Ascending aorta (tissue), 2 donors: ENCODE measurements around the gene TSPAN11. TPM values are rescaled to one million over a fixed set of nuclear protein-coding genes. Genes with fewer than 3 reads are reported as not detected.
A peak's percentile ranks its signal among the peaks of the same experiment; 100 is the strongest.

ENCODE experiments used
- DNase-seq, 2 donors: peaks; one replicate each; pipeline ENCODE4 v3.0.0-alpha.2; 2019; ENCODE audit warnings: low spot score in 2 of 2
- H3K27ac ChIP-seq, 2 donors: fragments of 200-600 bp; sonication (generic); one replicate each; pipeline ENCODE4 v1.5.1; 2016 to 2017; ENCODE audit warnings: mild to moderate bottlenecking in 1 of 2
- H3K27me3 ChIP-seq: fragments of 200-600 bp; sonication (generic); one replicate; pipeline ENCODE4 v1.5.1; 2017
- H3K36me3 ChIP-seq, 2 donors: fragments of 200-600 bp; sonication (generic); one replicate each; pipeline ENCODE4 v1.5.1; 2016
- H3K4me1 ChIP-seq, 2 donors: fragments of 200-600 bp; sonication (generic); one replicate each; pipeline ENCODE4 v1.5.1; 2016 to 2017; ENCODE audit warnings: mild to moderate bottlenecking in 1 of 2
- H3K4me3 ChIP-seq, 2 donors: fragments of 200-600 bp; sonication (generic); one replicate each; pipeline ENCODE4 v1.5.1; 2016 to 2017; ENCODE audit warnings: mild to moderate bottlenecking in 1 of 2
- H3K9me3 ChIP-seq, 2 donors: fragments of 200-600 bp; sonication (generic); one replicate each; pipeline ENCODE4 v1.5.1; 2016
- CTCF ChIP-seq, 3 experiments: fragments of 200-600 bp in 2 of 3; fragments of 450-650 bp in 1 of 3; sonication (generic) in 2 of 3; IDR thresholded peaks; one replicate each; pipeline ENCODE4 v1.5.1; 2016 to 2019; ENCODE audit warnings: antibody characterized with exemption in 3 of 3, mild to moderate bottlenecking in 1 of 3, moderate library complexity in 1 of 3
- intact Hi-C: fragments of 100-400 bp; cut with DNase I; formaldehyde crosslinking; loops from one replicate; pipeline ENCODE4 v1.15.1; 2023
- total RNA-seq: library from RNA; depleted of rRNA; stranded (reverse); fragments of >200 nt; gene quantifications from one replicate; pipeline ENCODE4 v1.1.0, GENCODE V29; 2016

TSPAN11 gene
- total RNA-seq = 5.2 TPM

GRCh38 chr12:30926243-30927221 is at the start of gene TSPAN11:
Gene TSPAN11 (plus strand): TSS chr12:30926748. CDS start chr12:30953992, 27,244 bp downstream.
- peak in 1 of 2 donors; percentile 56 for DNase-seq
- H3K27ac ChIP-seq = no peak within 1 kb of the TSS
- H3K36me3 ChIP-seq = no peaks in the 10 kb centered on the region
- no peaks in the 10 kb centered on the region for H3K4me1 ChIP-seq
- no peaks in the 10 kb centered on the region for H3K9me3 ChIP-seq
- intact Hi-C loops = no loop called here
- H3K27me3 ChIP-seq = no peaks in the 10 kb centered on the region
- TF ChIP-seq CTCF (IDR thresholded peaks at IDR 0.05) = no peak
- peak within 1 kb of the TSS; percentile 27 to 54 for H3K4me3 ChIP-seq

GRCh38 chr12:30877105-30877875 is 49.3 kb upstream of the TSPAN11 start:
- no peak for TF ChIP-seq CTCF (IDR thresholded peaks at IDR 0.05)
- no peaks in the 10 kb centered on the region for H3K36me3 ChIP-seq
- no peaks in the 10 kb centered on the region for H3K9me3 ChIP-seq
- no peak for DNase-seq
- no peaks in the 10 kb centered on the region for H3K27me3 ChIP-seq
- intact Hi-C loops = no loop called here
- H3K4me1 ChIP-seq = no peaks in the 10 kb centered on the region
- H3K27ac ChIP-seq = no peak overlapping the region
- H3K4me3 ChIP-seq = no peak overlapping the region

GRCh38 chr12:30878024-30878423 is 48.5 kb upstream of the TSPAN11 start:
- Histone ChIP-seq H3K9me3 (no peaks in the 10 kb centered on the region), H3K27ac (no peak overlapping the region), H3K4me3 (no peak overlapping the region), H3K4me1 (no peaks in the 10 kb centered on the region), H3K36me3 (no peaks in the 10 kb centered on the region), H3K27me3 (no peaks in the 10 kb centered on the region)
- no peak for DNase-seq
- no peak for TF ChIP-seq CTCF (IDR thresholded peaks at IDR 0.05)
- intact Hi-C loops = no loop called here

GRCh38 chr12:30880061-30880460 is 46.5 kb upstream of the TSPAN11 start:
- no peaks in the 10 kb centered on the region for H3K36me3 ChIP-seq
- intact Hi-C loops = no loop called here
- H3K4me1 ChIP-seq = no peaks in the 10 kb centered on the region
- DNase-seq = no peak
- no peaks in the 10 kb centered on the region for H3K27me3 ChIP-seq
- no peaks in the 10 kb centered on the region for H3K9me3 ChIP-seq
- H3K4me3 ChIP-seq = no peak overlapping the region
- no peak for TF ChIP-seq CTCF (IDR thresholded peaks at IDR 0.05)
- H3K27ac ChIP-seq = no peak overlapping the region

- intact Hi-C loops = no loop called here
- H3K4me1 ChIP-seq = no peaks in the 10 kb centered on the region
Measured at GRCh38 chr12:30880813-30881212, 45.7 kb upstream of the TSPAN11 start.

More at GRCh38 chr12:30880813-30881212, 45.7 kb upstream of the TSPAN11 start:
- TF ChIP-seq CTCF (IDR thresholded peaks at IDR 0.05) = no peak
- Histone ChIP-seq H3K4me3 (no peak overlapping the region), H3K27me3 (no peaks in the 10 kb centered on the region), H3K9me3 (no peaks in the 10 kb centered on the region), H3K27ac (no peak overlapping the region), H3K36me3 (no peaks in the 10 kb centered on the region)
- no peak for DNase-seq
